Activated CD8-positive, alpha-beta memory T cell treated with anti-CD3 and anti-CD28 coated beads for 4 hours (primary cell): ENCODE results near the gene JAK2.
"Not testable (repeated sequence)": the region's sequence is repeated elsewhere in the genome, so short reads cannot be mapped to it uniquely, and the experiment has no call there.

Source experiments
- DNase-seq, 2 donors: peaks; one replicate each; pipeline ENCODE4 v3.0.0-alpha.2; 2020; ENCODE audit warnings: low read depth in 2 of 2

Gene JAK2

DNA sequence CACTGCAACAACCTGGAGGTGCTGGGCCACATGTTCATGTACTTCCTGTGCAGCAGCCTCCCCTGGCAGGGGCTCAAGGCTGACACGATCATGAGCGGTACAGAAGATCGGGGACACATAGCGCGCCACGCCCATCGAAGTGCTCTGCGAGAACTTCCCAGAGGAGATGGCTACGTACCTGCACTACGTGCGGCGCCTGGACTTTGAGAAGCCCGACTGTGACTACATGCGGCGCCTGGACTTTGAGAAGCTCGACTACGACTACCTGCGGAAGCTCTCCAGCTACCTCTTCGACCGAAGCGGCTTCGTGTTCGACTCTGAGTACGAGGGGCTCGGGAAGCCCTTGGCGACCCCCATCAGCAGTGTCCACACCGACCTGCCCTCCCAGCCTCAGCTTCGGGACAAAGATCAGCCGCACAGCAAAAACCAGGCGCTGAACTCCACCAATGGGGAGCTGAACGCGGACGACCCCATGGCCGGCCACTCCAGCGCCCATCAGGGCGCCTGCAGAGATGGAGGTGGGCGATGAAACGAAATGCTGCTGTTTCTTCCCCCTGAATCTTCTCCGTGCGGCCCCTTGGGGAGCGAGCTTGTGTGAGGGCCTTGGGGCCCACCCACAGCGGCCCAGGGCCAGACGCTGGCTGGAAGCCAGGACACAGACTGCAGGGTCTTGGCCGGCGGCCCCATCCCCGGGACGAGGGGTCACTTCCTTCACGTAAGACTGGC, 56.5 kb downstream of the JAK2 start:
- DNase-seq = no peak

DNA sequence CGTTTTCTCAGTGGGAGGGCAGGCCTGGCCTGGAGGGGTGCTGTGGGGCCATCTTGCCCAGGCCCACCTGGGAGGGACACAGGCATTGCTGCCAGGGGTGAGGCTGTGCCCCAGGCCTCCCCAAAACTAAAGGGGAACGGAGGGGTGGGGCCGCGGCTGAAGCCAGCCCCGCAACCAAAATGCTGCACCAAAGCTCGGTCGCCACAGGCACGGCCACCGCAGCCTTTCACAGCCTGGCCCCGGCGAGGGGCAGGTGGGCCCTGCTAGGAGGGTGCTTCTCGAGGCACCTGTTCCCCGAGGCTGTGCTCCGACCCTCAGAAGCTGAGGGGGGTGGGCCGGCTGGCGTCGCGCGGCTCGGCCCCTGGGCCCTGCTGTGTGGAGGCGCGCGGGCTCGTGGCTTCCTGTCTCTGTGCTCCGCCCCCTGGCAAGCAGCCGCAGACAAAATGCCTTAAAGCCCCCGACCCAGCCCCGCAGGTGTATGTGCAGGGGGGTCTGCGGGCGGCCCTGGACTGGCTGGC, 57.6 kb downstream of the JAK2 start:
- no peak for DNase-seq

DNA sequence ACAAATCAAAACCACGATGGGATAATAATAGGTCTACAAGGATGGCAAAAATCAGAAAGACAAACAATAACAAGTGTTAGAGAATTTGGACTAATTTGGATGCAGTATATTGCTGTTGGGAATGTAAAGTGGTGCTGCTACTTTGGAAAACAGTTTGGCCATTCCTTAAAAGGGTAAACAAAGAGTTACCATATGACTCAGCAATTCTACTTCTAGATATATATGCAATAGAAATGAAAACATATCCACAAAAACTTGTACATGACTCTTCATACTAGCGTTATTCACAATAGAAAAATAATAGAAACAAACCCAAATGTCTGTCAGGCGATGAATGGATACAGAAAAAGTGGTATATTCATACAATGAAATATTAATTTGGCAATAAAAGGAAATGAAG, 58.3 kb downstream of the JAK2 start:
- no peak for DNase-seq

DNA sequence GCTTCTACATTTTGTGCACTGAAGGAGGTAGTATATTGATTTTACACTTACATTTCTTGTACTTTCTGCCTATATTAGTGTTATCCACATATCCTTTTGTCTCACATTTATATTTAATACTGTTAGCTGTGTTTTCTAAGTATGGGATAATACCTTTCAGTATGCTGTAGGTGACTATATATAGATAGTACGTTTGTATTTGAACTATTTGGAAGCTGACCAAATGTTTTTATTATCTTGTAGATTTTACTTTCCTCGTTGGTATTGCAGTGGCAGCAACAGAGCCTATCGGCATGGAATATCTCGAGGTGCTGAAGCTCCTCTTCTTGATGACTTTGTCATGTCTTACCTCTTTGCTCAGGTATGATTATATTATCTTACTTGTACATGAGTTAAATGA, 59.1 kb downstream of the JAK2 start:
- DNase-seq = no peak

DNA sequence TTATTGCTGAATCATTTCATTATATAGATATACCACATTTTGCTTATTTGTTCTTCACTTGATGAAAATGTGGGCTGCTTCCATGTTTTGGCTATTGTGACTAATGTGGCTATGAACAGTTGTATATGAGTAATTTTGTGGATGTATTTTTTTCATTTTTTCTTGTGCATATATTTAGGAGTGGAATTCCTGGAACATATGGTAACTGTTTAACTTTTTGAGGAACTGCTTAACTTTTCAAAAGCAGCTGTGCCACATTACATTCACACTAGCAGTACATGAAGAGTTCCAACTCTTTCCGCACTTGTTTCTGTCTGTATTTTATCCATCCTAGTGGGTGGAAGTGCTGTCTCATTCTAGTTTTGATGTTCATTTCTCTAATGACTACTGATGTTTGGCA, 67.8 kb downstream of the JAK2 start:
- DNase-seq = no peak

DNA sequence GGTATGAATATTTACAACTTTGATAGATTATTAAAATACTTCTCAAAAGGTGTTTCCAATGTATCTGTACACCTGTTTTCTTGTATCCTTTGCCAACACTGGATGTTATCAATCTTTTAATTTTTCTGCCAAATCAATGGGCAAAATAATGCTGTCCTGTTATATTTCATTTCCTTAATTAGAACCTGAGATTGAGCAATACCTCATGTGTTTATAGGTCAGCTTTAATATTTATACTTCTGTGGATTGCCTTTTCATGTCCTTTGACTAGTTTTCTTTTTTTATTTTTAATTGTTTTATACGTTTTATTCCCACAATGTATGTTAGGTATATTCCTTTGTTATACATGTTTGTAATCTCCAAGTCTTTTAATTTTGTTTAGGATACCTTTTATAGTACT, 77.6 kb downstream of the JAK2 start:
- no peak for DNase-seq

DNA sequence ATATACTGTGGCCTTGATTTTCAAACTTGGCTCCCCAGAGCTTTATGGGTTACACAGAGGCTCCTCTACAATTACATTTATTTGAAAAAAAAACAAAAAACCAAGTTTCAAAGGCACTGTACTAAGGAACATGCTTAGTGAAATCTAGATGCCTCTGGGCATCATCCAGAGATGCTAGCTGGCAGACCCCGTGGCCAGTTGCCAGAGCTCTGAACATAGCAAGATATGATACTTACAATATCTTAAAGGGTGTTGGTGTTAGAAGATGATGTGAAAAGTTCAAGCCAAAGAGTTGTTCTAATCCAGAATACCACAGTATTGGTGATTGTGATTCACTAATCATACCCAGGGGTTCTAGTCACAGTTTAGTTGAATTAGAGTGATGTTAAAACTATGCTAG, 87.8 kb downstream of the JAK2 start:
- DNase-seq = no peak

DNA sequence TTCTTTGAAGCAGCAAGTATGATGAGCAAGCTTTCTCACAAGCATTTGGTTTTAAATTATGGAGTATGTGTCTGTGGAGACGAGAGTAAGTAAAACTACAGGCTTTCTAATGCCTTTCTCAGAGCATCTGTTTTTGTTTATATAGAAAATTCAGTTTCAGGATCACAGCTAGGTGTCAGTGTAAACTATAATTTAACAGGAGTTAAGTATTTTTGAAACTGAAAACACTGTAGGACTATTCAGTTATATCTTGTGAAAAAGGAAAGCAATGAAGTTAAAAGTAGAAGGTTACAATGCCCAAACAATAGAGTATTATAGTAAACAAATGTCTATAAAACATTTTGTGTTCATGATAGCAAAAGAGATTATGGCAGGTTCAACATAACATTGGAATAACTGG, 88.6 kb downstream of the JAK2 start:
- no peak for DNase-seq

DNA sequence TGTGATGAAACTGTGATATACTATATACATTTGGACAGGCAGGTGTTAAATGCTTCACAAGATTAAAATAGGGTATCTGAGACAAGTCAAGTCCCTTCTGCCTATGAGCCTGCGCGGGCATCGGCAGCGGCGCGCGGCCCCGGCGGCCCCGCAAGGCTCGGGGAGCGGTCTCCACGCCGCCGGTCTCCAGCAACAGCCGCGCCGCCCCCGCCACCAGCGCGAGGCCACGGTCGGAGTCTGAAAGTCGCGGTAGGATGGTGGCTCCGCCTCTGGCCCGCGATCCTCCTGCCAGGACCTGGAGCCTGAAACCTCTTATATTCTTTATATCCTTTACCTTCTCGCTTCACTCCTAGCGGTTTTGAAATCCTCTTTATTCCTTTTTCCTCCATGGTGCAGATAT, 100.9 kb downstream of the JAK2 start:
- DNase-seq = no peak

DNA sequence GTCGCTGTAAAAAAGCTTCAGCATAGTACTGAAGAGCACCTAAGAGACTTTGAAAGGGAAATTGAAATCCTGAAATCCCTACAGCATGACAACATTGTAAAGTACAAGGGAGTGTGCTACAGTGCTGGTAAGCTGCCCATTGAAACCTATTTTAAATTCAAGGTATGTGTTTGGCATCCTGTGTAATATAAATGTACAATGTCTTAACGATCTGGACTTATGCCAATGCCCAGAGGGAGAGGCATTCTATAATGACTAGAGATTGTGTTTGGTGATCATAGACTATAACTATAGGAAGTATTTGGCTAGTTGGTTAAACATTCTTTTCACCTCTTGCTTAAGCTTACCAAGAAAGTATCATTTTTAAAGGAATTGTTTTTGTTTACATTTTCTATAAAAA, 104.7 kb downstream of the JAK2 start:
- DNase-seq = no peak

DNA sequence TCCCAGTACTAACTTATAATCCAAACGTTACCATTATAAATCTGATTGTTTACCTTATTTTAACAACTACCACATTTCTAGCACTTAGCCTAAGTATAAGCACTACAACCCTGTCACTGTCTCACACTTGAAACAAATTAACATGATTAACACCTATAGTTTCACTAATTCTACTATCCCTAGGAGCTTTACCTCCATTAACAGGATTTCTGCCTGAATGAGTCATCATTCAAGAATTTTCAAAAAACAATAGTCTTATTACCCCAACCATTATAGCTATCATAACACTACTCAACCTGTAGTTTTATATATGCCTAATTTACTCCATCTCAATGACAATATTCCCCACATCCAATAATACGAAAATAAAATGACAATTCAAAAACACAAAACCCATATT, 110.7 kb downstream of the JAK2 start:
- DNase-seq = no peak

DNA sequence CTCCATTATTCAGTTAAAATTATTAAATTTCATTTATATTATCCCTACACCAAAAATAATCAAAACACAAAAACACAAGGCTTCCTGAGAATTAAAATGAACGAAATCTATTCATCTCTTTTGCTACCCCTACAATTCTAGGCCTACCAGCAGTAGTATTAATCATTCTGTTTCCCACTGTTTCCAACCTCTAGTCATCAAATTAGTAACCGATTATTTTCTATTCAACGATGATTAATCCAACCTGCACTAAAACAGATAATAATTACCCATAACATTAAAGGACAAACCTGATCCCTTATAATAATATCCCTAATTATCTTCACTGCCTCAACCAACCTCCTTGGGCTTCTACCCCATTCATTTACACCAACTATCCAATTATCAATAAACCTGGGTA, 114.4 kb downstream of the JAK2 start:
- DNase-seq = no peak

DNA sequence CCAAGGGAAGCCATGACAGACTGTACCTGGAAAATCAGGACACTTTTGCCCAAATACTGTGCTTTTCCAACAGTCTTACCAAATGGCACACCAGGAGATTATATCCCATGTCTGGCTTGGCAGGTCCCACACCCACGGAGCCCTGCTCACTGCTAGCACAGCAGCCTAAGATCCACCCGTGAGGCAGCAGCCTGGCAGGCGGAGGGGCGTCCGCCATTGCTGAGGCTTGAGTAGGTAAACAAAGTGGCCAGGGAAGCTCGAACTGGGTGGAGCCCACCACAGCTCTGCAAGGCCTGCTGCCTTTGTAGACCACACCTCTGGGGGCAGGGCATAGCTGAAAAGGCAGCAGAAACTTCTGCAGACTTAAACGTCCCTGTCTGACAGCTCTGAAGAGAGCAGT, 116.1 kb downstream of the JAK2 start:
- not testable (repeated sequence) for DNase-seq

DNA sequence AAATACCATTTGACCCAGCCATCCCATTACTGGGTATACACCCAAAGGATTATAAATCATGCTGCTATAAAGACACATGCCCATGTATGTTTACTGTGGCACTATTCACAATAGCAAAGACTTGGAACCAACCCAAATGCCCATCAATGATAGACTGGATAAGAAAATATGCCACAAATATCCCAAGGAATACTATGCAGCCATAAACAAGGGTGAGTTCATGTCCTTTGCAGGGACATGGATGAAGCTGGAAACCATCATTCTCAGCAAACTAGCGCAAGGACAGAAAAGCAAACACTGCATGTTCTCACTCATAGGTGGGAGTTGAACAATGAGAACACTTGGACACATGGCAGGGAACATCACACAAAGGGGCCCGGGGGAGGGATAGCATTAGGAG, 121.4 kb downstream of the JAK2 start:
- DNase-seq = not testable (repeated sequence)

DNA sequence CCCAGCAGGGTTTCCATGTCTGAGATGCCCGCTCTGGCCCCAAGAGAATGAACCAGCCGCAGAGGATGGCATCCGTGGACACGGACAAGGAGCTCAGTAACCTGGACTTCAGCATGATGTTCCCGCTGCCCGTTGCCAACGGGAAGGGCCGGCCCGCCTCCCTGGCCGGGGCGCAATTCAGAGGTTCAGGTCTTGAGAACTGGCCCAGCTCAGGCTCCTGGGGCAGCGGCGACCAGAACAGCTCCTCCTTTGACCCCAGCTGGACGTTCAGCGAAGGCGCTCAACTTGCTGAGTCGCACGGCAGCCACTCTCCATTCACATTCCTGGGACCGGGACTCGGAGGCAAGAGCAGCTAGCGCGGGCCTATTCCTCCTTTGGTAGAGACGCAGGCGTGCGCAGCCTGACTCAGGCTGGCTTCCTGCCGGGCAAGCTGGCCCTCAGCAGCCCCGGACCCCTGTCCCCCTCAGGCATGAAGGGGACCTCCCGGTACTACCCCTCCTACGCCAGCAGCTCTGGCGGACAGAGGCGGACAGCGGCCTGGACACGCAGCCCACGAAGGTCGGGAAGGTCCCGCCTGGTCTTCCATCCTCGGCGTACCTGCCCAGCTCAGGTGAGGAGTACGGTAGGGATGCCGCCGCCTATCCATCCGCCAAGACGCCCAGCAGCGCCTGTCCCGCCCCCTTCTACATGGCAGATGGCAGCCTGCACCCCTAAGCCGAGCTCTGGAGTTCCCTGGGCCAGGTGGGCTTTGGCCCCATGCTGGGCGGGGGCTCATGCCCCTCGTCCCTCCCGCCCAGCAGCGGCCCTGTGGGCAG, 126.0 kb downstream of the JAK2 start:
- no peak for DNase-seq

DNA sequence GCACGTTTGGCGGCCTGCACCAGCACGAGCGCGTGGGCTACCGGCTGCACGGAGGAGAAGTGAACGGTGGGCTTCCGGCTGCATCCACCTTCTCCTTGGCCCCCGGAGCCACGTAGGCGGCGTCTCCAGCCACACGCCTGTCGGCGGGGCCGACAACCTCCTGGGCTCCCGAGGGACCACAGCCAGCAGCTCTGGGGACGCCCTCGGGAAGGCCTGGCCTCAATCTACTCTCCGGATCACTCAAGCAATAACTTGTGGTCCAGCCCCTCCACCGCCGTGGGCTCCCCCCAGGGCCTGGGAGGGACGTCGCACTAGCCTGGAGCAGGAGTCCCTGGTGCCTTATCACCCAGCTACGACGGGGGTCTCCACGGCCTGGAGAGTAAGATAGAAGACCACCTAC, 126.6 kb downstream of the JAK2 start:
- DNase-seq = no peak

DNA sequence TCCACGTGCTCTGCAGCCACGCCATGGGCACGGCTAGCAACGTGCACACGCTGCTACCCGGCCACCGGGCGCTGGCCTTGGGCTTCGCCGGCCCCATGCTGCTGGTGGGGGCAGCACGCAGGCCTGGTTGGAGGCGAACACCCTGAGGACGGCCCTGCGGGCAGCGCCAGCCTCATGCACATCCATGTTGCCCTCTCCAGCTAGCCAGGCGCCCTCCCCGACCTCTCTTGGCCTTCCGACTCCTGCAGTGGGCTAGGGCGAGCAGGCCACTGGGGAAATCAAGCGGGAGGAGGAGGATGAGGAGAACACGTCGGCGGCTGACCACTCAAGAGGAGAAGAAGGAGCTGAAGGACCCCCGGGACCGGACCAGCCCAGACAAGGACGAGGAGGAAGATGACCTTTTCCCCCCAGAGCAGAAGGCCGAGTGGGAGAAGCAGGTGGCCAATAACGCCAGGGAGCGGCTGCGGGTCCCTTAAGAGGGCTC, 127.1 kb downstream of the JAK2 start:
- DNase-seq = no peak

DNA sequence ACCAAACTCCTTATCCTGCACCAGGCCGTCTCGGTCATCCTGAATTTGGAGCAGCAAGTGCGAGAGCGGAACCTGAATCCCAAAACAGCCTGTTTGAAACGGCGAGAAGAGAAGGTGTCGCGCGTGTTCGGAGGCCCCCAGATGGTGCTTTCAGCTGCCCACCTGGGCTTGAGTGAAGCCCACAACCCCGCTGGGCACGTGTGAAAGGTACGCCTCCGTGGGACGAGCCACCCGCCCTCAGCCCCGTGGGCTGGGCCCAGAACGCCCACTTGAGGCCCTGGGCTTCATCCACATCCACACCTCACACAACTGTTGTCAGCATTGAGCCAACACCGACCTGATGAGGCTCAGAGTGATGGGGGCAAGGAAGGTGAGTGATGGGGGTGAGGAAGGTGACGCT, 127.6 kb downstream of the JAK2 start:
- DNase-seq = no peak

DNA sequence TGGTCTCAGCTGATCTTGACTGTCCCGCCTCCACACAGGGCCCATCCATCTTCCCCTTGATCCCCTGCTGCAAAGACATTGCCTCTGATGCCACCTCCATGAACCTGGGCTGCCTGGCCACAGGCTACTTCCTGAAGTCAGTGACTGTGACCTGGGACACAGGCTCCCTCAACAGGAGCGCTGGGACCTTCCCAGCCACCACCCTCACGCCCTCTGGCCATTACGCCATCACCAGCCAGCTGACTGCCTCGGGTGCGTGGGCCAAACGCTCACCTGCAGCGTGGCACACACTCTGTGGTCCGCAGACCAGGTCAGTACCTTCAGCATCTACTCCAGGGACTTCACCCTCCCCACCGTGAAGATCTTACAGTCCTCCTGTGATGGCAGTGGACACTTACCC, 128.5 kb downstream of the JAK2 start:
- DNase-seq = no peak

DNA sequence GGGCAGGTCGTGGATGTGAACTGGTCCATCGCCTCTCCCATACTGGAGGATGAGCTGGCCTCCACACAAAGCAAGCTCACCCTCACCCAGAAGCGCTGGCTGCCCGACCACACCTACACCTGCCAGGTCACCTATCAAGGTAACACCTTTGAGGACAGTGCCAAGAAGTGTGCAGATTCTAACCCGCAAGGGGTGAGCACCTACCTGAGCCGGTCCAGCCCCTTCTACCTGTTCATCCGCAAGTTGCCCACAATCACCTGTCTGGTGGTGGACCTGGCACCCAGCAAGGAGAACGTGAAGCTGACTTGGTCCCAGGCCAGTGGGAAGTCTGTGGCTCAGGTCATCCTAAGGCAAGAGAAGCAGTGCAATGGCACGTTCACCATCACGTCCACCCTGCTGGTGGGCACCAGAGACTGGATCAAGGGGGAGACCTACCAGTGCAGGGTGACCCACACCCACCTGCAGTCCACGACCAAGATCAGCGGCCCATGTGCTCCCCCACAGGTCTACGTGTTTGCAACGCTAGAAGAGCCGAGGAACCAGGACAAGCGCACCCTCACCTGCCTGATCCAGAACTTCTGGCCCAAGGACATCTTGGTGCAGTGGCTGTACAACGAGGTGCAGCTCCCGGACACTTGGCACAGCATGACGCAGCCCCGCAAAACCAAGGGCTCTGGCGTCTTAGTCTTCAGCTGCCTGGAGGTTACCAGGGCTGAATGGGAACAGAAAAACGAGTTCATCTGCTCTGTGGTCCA, 129.1 kb downstream of the JAK2 start:
- no peak for DNase-seq

DNA sequence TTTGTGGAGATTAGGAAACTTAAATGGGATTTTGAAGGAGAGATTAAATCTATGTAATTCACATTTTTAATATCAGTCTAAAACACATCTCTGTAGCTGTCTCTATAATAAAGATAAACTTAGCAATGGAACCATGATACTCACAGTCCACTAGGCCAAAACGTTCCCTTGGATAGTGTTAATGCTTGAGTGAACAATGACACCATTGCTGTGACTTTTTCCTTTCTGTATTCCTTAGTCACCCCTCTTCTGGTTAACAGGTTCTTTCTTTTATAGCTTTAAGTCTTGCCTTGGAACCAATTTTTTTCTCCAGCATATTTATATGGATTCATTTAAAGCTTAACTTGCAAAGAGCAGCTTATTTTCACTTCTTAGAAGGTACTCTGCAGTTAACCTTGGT, 137.0 kb downstream of the JAK2 start:
- no peak for DNase-seq

DNA sequence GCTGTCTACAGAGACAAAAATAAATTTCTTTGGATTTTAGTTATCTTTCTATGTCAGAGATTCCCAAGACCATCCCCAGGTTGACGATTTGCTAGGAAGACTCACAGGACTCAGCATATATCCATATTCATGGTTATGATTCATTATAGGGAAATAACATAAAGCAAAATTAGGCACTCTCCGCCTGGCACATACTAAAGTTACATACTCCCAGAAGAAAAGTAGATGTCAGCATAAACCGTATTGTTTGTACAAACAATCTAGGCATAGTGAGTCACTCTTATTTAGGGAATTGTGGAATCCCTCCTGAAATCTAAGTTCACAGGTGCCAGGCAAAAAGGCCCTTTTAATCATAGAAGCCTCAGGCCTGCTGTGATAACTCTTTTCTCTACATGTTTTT, 137.4 kb downstream of the JAK2 start:
- DNase-seq = no peak
